ENCODE results near the gene EGFL8. TPM values are rescaled to one million over a fixed set of nuclear protein-coding genes. Genes with fewer than 3 reads are reported as not detected.

Gene EGFL8
- total and polyA plus RNA-seq, 9 of the 15 experiments (the other 6 are each of a cell fraction or from before 2014, with no cell fraction given), result 2.2 to 47.4 (median 14.2) TPM

DNA sequence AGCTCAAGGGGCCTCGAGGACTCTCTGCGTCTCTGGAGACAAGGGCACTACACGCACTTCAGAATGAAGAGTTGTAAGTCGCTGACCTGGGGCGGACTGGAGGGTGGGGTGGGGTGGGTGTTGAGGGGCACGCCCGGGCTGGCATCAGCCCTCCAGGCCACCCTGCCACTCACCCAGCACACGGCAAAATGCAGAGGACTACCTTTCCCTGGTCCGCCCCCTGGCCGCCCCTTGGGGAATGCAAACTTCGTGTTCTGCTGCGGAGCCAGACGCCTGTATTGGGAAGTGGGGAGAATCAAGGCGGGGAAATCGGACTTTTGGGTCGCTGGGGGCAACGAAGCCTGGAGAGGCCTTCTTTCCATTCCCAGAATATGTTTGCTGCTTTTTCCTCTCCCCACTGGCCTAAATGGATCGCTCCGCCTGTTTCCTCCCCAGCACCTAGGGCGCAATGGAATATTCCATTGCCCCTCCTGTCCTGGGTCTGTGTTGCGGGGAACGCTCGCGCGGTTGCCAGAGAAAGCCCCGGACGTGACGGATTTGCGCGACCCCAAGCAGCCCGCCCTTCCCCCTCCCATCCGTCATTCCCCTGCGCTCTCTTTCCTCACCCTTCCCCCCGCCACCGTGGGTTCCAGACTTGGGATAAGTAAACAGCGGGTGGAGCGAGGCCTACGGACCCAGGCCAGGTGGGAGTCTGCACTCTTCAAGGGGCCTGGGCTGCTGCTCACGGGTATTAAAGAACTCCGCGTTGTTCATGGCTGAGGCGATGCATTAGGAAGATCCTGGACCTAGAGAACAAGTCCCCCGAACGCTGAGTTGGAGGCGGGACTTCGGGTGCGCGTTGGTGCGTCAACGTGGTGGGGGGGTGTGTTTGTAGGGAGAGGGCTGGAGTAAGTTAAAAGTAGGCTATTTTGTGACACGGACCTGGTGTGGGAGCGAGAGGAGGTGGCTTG lies 10.6 kb upstream of the EGFL8 start, which contains the start of gene PPT2 (continued):
- TF ChIP-seq, protein P1, sequence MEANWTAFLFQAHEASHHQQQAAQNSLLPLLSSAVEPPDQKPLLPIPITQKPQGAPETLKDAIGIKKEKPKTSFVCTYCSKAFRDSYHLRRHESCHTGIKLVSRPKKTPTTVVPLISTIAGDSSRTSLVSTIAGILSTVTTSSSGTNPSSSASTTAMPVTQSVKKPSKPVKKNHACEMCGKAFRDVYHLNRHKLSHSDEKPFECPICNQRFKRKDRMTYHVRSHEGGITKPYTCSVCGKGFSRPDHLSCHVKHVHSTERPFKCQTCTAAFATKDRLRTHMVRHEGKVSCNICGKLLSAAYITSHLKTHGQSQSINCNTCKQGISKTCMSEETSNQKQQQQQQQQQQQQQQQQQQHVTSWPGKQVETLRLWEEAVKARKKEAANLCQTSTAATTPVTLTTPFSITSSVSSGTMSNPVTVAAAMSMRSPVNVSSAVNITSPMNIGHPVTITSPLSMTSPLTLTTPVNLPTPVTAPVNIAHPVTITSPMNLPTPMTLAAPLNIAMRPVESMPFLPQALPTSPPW (CRISPR knock-in tag; IDR thresholded peaks at IDR 0.05), result peak; percentile 84
- TF ChIP-seq ZNF699 (CRISPR knock-in tag; IDR thresholded peaks at IDR 0.05; ENCODE audit: insufficient replicate concordance) (no peak), PHTF2 (CRISPR knock-in tag; IDR thresholded peaks at IDR 0.05) (no peak), SMAD3 (CRISPR knock-in tag; conservative IDR thresholded peaks at IDR 0.05) (no peak), NR2F6 (CRISPR knock-in tag; IDR thresholded peaks at IDR 0.05) (0 out of 2 replicates have a peak, but pooled peaks have one; percentile 21), ZFX (CRISPR knock-in tag; IDR thresholded peaks at IDR 0.05) (peak; percentile 80), PYGO2 (tag; IDR thresholded peaks at IDR 0.05) (no peak), FOXK1 (CRISPR knock-in tag; IDR thresholded peaks at IDR 0.05; ENCODE audit: borderline replicate concordance) (no peak), ZNF644 (tag; IDR thresholded peaks at IDR 0.05; ENCODE audit: low read depth) (no peak), PTBP1 (IDR thresholded peaks at IDR 0.05; ENCODE audit: low read depth, low read length) (no peak)
- TF ChIP-seq, protein P2, sequence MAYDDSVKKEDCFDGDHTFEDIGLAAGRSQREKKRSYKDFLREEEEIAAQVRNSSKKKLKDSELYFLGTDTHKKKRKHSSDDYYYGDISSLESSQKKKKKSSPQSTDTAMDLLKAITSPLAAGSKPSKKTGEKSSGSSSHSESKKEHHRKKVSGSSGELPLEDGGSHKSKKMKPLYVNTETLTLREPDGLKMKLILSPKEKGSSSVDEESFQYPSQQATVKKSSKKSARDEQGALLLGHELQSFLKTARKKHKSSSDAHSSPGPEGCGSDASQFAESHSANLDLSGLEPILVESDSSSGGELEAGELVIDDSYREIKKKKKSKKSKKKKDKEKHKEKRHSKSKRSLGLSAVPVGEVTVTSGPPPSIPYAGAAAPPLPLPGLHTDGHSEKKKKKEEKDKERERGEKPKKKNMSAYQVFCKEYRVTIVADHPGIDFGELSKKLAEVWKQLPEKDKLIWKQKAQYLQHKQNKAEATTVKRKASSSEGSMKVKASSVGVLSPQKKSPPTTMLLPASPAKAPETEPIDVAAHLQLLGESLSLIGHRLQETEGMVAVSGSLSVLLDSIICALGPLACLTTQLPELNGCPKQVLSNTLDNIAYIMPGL (CRISPR knock-in tag; IDR thresholded peaks at IDR 0.05), result 0 out of 2 replicates have a peak, but pooled peaks have one; percentile 34
- TF ChIP-seq, protein P3, sequence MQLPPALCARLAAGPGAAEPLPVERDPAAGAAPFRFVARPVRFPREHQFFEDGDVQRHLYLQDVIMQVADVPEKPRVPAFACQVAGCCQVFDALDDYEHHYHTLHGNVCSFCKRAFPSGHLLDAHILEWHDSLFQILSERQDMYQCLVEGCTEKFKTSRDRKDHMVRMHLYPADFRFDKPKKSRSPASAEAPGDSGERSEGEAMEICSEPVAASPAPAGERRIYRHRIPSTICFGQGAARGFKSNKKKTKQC (CRISPR knock-in tag; IDR thresholded peaks at IDR 0.05), result 0 out of 2 replicates have a peak, but pooled peaks have one; percentile 3
- TF ChIP-seq, protein P4, sequence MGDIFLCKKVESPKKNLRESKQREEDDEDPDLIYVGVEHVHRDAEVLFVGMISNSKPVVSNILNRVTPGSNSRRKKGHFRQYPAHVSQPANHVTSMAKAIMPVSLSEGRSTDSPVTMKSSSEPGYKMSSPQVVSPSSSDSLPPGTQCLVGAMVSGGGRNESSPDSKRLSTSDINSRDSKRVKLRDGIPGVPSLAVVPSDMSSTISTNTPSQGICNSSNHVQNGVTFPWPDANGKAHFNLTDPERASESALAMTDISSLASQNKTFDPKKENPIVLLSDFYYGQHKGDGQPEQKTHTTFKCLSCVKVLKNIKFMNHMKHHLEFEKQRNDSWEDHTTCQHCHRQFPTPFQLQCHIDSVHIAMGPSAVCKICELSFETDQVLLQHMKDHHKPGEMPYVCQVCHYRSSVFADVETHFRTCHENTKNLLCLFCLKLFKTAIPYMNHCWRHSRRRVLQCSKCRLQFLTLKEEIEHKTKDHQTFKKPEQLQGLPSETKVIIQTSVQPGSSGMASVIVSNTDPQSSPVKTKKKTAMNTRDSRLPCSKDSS (IDR thresholded peaks at IDR 0.05; ENCODE audit: low read depth, partially characterized antibody), result no peak
- TF ChIP-seq, protein P5, sequence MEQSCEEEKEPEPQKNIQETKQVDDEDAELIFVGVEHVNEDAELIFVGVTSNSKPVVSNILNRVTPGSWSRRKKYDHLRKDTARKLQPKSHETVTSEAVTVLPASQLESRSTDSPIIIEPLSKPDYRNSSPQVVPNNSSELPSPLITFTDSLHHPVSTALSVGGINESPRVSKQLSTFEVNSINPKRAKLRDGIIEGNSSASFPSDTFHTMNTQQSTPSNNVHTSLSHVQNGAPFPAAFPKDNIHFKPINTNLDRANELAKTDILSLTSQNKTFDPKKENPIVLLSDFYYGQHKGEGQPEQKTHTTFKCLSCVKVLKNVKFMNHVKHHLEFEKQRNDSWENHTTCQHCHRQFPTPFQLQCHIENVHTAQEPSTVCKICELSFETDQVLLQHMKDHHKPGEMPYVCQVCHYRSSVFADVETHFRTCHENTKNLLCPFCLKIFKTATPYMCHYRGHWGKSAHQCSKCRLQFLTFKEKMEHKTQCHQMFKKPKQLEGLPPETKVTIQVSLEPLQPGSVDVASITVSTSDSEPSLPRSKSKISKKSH (CRISPR knock-in tag; IDR thresholded peaks at IDR 0.05), result no peak

All from K562 (cell line).